IPS-NIHi11 (cell line): ENCODE results near the gene AQP5.
A peak's percentile ranks its signal among the peaks of the same experiment; 100 is the strongest.

Source experiments
- DNase-seq: peaks from one replicate; pipeline ENCODE4 v3.0.0; 2012; ENCODE audit warnings: mixed read lengths, low spot score

Gene AQP5

GRCh38 chr12:49932533-49933130, 29.0 kb upstream of the AQP5 start:
- no peak for DNase-seq

DNA sequence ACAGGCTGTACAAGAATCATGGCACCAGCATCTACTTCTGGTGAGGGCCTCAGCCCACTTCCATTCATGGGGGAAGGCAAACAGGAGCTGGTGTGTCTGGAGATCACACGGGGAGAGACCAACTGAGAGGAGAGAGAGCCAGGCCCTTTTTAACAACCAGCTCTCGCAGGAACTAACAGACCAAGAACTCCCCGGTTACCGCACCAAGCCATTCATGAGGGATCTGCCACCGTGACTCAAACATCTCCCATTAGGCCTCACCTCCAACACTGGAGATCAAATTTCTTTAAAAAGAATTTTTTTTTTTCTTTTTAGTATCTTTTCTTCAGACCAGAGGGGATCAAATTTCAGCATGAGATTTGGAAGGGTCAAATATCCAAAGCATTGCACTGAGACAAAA, 27.9 kb upstream of the AQP5 start:
- no peak for DNase-seq

DNA sequence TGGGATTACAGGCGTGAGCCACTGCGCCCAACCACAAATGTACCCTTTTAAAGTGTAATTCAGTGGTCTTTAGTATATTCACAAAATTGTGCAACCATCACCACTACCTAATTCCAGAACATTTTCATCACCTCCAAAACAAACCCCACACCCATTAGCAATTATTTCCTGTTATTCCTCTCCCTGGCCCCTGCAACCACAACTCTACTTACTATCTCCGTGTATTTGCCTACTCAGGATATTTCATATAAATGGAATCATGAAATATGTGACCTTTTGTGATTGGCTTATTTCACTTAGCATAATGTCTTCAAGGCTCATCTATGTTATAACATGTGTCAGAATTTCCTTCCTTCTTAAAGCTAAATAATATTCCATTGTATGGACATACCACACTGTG, 27.2 kb upstream of the AQP5 start:
- no peak for DNase-seq

DNA sequence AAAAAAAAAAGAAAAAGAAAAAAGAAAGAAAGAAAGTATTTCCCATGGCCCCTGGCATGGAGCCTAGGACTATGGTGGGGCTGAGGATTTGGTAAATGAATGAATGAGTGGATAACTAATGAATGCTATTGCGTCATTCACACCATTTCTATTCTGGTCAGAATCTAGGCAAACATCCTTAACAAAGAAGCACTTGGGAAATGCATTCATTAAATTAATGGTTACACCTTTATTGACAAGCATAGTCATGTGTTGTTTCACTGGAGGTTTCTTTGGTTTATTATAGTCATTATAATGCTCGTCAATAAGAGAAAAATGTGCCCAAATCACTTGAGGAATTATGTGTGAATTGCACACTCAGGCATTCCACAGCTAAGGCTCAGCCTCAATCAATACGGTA, 24.7 kb upstream of the AQP5 start:
- no peak for DNase-seq

- no peak for DNase-seq
Measured at GRCh38 chr12:49937639-49938300, 23.9 kb upstream of the AQP5 start.

DNA sequence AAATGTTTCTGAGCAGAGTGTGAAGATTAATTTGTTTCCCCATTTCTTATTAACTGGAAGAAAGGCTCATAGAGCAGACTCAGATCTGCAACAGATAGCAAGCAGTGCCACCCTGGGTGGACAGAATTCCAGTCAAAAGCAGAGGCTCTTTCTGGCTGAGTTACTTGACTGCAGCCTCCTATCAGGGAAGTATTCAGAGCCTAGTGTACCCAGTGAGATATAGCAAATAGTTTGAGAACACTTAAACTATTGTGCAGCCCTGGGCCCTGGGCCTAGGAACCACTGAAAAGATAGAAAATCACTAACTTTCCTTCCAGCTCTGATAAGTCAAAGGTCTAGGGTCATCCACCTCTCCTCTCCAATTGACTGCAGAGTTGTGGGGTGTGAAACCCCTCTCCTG, 22.4 kb upstream of the AQP5 start:
- no peak for DNase-seq

DNA sequence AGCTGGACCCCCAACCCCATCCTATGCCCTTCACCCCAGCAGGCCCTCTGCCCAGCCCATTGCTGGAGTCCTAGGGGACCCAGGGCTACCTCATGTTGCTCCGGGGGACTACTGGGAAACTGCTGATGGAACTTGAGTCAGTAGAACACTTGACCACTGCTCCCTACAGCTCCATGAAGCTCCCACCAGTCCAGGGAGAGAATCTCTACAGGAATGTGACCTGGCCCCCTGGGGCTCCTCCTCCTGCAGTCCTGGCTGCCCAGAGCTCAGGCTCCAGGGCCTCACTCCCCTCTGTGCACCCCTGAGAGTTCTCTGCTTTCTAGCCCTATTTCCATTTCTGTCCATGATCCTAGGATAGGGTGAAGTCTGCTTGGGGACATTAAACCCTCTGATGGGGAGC, 22.0 kb upstream of the AQP5 start:
- DNase-seq, result no peak

DNA sequence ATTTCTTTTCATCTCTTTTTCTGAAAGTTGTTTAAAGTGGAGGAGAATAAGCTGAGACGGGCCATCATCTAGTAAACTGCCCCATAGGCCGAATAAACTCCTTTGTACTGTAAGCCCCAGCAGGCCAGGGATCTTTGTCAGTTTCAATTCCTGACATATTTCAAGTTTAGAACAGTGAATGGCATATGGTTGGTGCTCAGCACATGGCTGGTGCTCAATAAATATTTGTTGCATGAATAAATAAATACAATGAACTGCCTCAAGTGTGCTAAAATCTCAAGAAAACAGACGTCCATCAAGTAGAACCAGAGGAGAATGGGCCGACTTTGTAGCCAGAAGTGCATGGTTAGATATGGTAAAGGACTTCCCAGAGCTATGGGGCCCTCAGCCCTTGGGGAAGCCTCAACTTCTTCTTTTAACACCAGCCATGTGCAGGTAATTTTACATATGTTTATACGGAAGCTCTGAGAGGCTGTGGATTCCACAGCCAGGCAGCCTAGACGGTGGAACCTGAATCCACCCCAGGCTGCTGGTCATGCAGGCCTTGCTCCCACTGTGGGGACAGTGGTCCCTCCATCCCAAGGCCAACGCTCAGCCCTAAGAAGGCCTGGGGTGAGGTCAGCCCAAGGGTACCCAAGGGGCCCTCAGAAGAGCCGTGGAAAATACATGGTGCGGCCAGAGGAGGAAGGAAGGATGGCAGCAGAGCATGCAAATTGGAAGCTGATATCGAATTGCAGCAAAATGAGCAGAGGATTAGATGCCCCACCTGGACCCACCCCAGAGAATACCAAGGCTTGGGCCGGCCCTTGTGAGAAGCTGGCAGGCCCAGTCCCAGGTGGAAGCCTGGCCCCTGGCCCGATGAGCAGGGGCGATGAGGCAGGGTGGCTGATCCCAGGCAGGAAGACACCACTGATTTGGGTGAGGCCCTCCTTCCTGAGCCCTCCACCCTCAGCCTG, 19.8 kb upstream of the AQP5 start:
- no peak for DNase-seq

DNA sequence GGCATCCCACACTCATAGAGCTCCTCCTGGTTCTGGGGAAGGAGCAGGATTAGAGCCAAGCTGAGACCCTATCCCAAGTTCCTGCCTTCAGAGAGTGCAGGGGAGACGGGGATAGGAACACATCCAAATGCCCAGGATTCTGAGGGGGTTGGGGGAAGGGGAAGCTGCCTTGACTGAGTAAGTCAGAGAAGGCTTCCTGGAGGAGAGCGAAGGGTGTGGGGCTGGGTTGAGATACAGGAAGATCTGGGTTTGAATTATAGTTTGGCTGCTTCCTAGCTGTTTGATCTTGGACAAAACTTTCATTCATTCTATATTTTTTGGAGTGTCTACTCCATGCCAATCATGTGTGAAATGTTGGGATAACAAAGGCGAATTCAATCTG, 19.2 kb upstream of the AQP5 start:
- no peak for DNase-seq

GRCh38 chr12:49942921-49943624, 18.6 kb upstream of the AQP5 start:
- DNase-seq, result no peak

DNA sequence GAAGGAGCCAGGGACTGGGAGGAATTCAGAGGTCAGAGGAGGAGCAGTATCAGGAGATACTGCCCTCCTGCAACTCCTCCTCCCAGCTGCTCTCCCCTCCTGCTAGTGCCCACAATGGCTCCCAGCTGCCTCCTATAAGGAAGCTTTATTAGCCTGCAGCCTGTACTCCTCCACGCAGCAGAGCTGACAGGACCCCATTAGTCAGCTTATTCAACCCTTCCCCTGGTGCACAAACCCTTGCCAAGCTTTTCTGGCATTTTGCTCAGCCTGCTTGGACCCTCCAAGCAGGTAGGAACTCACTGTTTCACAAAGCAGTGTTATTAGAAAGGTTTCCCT, 18.1 kb upstream of the AQP5 start:
- DNase-seq, result no peak

GRCh38 chr12:49944046-49944445, 17.6 kb upstream of the AQP5 start:
- no peak for DNase-seq

GRCh38 chr12:49944718-49945117, 17.0 kb upstream of the AQP5 start:
- DNase-seq, result no peak

GRCh38 chr12:49945394-49946080, 16.1 kb upstream of the AQP5 start:
- DNase-seq, result peak; percentile 92

- no peak for DNase-seq
Measured at GRCh38 chr12:49946086-49946485, 15.6 kb upstream of the AQP5 start.

GRCh38 chr12:49946497-49946896, 15.2 kb upstream of the AQP5 start:
- no peak for DNase-seq

DNA sequence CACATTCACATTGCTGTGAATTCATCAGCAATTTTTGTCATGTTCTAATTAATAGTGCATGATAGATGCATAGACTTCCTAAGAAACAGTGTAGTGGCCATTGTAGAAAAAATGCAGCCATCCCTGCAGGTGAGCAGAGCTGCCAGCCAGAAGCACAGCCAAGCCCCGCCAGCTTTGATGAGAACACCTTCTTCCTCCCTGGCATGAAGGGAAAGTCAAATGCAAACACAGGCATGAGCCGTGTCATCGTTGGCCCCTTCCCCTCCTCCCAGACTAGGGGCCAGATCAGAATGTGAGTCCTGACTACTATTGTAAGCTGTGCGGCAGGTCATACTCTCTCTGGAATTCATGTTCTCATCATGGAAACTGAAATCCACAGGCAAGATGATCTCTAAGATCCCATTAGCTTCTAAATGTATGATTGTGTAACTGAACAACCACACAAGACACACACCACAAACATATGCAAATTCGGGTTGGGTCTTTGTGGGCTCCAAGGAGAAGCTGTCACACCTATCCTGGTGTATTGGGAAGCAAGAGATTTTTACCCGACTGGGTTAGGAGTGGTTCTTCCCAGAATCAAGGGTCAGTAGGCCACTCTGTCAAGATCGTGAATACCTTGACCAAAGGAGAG, 14.0 kb upstream of the AQP5 start:
- no peak for DNase-seq

- DNase-seq, result no peak
Measured at GRCh38 chr12:49948866-49949845, 12.5 kb upstream of the AQP5 start.

GRCh38 chr12:49949866-49950265, 11.8 kb upstream of the AQP5 start:
- no peak for DNase-seq
